Esophagus muscularis mucosa (tissue), 3 donors: ENCODE results near the gene ASAP2.

Source experiments
- CTCF ChIP-seq, 3 experiments: fragments of 200-600 bp in 2 of 3; fragments of 450-650 bp in 1 of 3; sonication (generic) in 2 of 3; IDR thresholded peaks; one replicate each; pipeline ENCODE4 v1.5.1; 2017 to 2019; ENCODE audit warnings: antibody characterized with exemption in 3 of 3, mild to moderate bottlenecking in 2 of 3, moderate library complexity in 1 of 3
- POLR2A ChIP-seq: fragments of 450-650 bp; IDR thresholded peaks from one replicate; pipeline ENCODE4 v1.6.1; 2017; ENCODE audit warnings: antibody characterized with exemption, moderate library complexity, mild to moderate bottlenecking, low read depth
- POLR2AphosphoS5 ChIP-seq, 2 donors: sonication (generic); formaldehyde crosslinking; IDR thresholded peaks; one replicate each; pipeline ENCODE4 v1.6.1; 2017; ENCODE audit warnings: antibody characterized with exemption in 2 of 2

GRCh38 chr2:9169349-9170107 is 37.1 kb upstream of the ASAP2 start:
- TF ChIP-seq CTCF (IDR thresholded peaks at IDR 0.05) (no peak), POLR2A (no peak), POLR2AphosphoS5 (IDR thresholded peaks at IDR 0.05) (no peak)
